Karpas-422 (cell line): ENCODE results near the gene KLRF2. TPM values are rescaled to one million over a fixed set of nuclear protein-coding genes. Genes with fewer than 3 reads are reported as not detected.

ENCODE experiments used
- DNase-seq: peaks from one replicate; pipeline ENCODE4 v3.0.0-alpha.2; 2015
- H2AFZ ChIP-seq: fragments of 200-600 bp; sonication (generic); 2 replicates; pipeline ENCODE4 v1.6.1; 2014; ENCODE audit warnings: antibody characterized with exemption, low read length, mixed read lengths
- H3K27ac ChIP-seq: fragments of 200-600 bp; sonication (generic); 2 replicates; pipeline ENCODE4 v1.5.1; 2014; ENCODE audit warnings: mild to moderate bottlenecking, low read length, moderate library complexity
- H3K27me3 ChIP-seq: fragments of 200-600 bp; sonication (generic); 2 replicates; pipeline ENCODE4 v1.6.1; 2014; ENCODE audit warnings: low read length, mixed read lengths
- H3K36me3 ChIP-seq: fragments of 200-600 bp; sonication (generic); 2 replicates; pipeline ENCODE4 v1.6.1; 2014; ENCODE audit warnings: low read length, mixed read lengths; ENCODE audit not compliant: insufficient read depth
- H3K4me1 ChIP-seq: fragments of 200-600 bp; sonication (generic); 2 replicates; pipeline ENCODE4 v1.6.1; 2014; ENCODE audit warnings: mild to moderate bottlenecking, low read length, mixed read lengths
- H3K4me2 ChIP-seq: fragments of 200-600 bp; sonication (generic); 2 replicates; pipeline ENCODE4 v1.6.1; 2014; ENCODE audit warnings: low read length, low read depth, mild to moderate bottlenecking; ENCODE audit not compliant: poor library complexity, severe bottlenecking
- H3K4me3 ChIP-seq: fragments of 200-600 bp; sonication (generic); 2 replicates; pipeline ENCODE4 v1.5.1; 2014; ENCODE audit warnings: mild to moderate bottlenecking, antibody characterized with exemption, low read length, mixed read lengths
- H3K79me2 ChIP-seq: fragments of 200-600 bp; sonication (generic); 2 replicates; pipeline ENCODE4 v1.6.1; 2014; ENCODE audit warnings: mild to moderate bottlenecking, low read length, mixed read lengths
- H3K9ac ChIP-seq: fragments of 200-600 bp; sonication (generic); 2 replicates; pipeline ENCODE4 v1.6.0; 2014; ENCODE audit warnings: low read length
- H3K9me2 ChIP-seq: fragments of 200-600 bp; sonication (generic), shearing (Covaris generic); replicated peaks from 2 replicates; pipeline ENCODE4 v1.6.0; 2014; ENCODE audit warnings: mild to moderate bottlenecking, low read length, moderate library complexity; ENCODE audit not compliant: insufficient read depth
- H3K9me3 ChIP-seq: fragments of 300-700, 200-600 bp; sonication (generic); 2 replicates; pipeline ENCODE4 v1.6.1; 2014; ENCODE audit warnings: low read length, mixed read lengths
- H4K20me1 ChIP-seq: fragments of 200-600 bp; sonication (generic); 2 replicates; pipeline ENCODE4 v1.6.1; 2014; ENCODE audit warnings: mild to moderate bottlenecking, antibody characterized with exemption, low read length, low read depth; ENCODE audit not compliant: insufficient read depth
- total RNA-seq: library from RNA; depleted of rRNA; stranded (reverse); fragments of >200 nt; shearing (Covaris generic); gene quantifications from 2 replicates; pipeline ENCODE4 v1.2.3, GENCODE V29; 2014; ENCODE audit warnings: low replicate concordance

The KLRF2 gene
- total RNA-seq, 1 experiment from 2014 or later, result not detected

DNA sequence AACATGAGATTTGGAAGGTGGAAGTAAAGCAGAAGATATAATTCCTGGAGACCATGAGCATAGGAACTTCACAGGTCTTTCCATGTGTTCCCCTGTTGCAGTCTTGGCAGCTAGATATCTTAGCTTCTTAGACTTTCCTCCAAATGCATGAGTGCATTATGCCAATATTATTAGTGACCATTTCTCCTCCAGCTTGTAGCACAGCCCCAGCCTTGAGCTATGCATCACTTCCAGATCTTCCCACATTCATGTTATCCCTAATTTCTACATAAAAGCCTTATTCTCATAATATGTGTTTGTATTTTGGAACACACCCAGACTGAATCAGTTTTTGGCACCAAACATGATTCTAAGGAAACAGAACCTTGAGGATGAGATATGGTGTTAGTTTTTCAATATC lies 23.2 kb upstream of the KLRF2 start:
- Histone ChIP-seq H3K4me3 (no peak overlapping the region), H4K20me1 (no peaks in the 10 kb centered on the region), H3K4me2 (no peak overlapping the region), H3K9me2 (no peaks in the 10 kb centered on the region), H3K27ac (no peak overlapping the region), H3K4me1 (no peaks in the 10 kb centered on the region), H3K27me3 (no peaks in the 10 kb centered on the region), H2AFZ (no peak overlapping the region), H3K79me2 (no peaks in the 10 kb centered on the region), H3K9ac (no peak overlapping the region), H3K36me3 (no peaks in the 10 kb centered on the region), H3K9me3 (no peaks in the 10 kb centered on the region)
- DNase-seq, result no peak

DNA sequence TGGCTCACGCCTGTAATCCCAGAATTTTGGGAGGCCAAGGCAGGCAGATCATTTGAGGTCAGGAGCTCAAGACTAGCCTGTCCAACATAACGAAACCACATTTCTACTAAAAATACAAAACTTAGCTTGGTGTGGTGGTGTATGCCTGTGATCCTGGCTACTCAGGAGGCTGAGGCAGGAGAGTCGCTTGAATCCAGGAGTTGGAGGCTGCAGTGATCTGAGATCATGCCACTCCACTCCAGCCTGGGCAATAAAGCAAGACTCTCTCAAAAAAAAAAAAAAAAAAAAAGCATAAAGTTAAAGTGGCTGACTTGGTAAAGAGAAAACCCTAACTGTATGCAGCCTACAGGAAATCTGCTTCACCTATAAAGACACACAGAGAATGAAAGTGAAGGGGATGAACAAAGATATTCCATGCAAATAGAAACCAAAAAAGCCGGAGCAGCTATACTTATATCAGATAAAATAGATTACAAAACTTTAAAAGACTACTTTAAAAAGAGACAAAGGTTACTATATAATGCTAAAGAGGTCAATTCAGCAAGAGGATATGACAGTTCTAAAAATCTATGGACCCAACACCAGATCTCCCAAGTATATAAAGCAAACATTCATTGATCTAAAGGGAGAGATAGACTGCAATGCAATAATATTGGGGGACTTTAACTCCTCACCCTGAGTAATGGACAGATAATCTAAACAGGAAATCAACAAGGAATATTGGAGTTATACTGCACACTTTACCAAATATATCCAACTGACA lies 16.2 kb upstream of the KLRF2 start:
- Histone ChIP-seq H3K9ac (no peak overlapping the region), H3K9me3 (no peaks in the 10 kb centered on the region), H3K36me3 (no peaks in the 10 kb centered on the region), H3K4me3 (no peak overlapping the region), H3K27ac (no peak overlapping the region), H3K4me2 (no peak overlapping the region), H3K27me3 (no peaks in the 10 kb centered on the region), H3K9me2 (no peaks in the 10 kb centered on the region), H4K20me1 (no peaks in the 10 kb centered on the region), H3K4me1 (peaks cover 16% of the 10 kb centered on the region), H3K79me2 (no peaks in the 10 kb centered on the region), H2AFZ (no peak overlapping the region)
- no peak for DNase-seq

GRCh38 chr12:9866860-9867269 lies 14.4 kb upstream of the KLRF2 start:
- no peaks in the 10 kb centered on the region for H3K9me3 ChIP-seq
- no peaks in the 10 kb centered on the region for H3K79me2 ChIP-seq
- no peak overlapping the region for H3K27ac ChIP-seq
- peaks cover 16% of the 10 kb centered on the region for H3K4me1 ChIP-seq
- 0 out of 2 replicates have a peak, but pooled peaks cover 2% of the 10 kb centered on the region for H3K27me3 ChIP-seq
- no peaks in the 10 kb centered on the region for H3K9me2 ChIP-seq
- no peak overlapping the region for H3K9ac ChIP-seq
- H2AFZ ChIP-seq, result no peak overlapping the region
- no peaks in the 10 kb centered on the region for H4K20me1 ChIP-seq
- H3K4me2 ChIP-seq, result no peak overlapping the region
- H3K36me3 ChIP-seq, result no peaks in the 10 kb centered on the region
- H3K4me3 ChIP-seq, result no peak overlapping the region
- DNase-seq, result no peak

- Histone ChIP-seq H2AFZ (no peak overlapping the region), H3K9me2 (no peaks in the 10 kb centered on the region), H3K27me3 (0 out of 2 replicates have a peak, but pooled peaks cover 2% of the 10 kb centered on the region), H3K79me2 (no peaks in the 10 kb centered on the region), H4K20me1 (no peaks in the 10 kb centered on the region), H3K9me3 (no peaks in the 10 kb centered on the region), H3K9ac (no peak overlapping the region), H3K36me3 (no peaks in the 10 kb centered on the region), H3K27ac (no peak overlapping the region), H3K4me1 (peaks cover 16% of the 10 kb centered on the region), H3K4me2 (no peak overlapping the region), H3K4me3 (no peak overlapping the region)
- DNase-seq, result no peak
These were observed 13.8 kb upstream of the KLRF2 start for GRCh38 chr12:9867531-9867930.

DNA sequence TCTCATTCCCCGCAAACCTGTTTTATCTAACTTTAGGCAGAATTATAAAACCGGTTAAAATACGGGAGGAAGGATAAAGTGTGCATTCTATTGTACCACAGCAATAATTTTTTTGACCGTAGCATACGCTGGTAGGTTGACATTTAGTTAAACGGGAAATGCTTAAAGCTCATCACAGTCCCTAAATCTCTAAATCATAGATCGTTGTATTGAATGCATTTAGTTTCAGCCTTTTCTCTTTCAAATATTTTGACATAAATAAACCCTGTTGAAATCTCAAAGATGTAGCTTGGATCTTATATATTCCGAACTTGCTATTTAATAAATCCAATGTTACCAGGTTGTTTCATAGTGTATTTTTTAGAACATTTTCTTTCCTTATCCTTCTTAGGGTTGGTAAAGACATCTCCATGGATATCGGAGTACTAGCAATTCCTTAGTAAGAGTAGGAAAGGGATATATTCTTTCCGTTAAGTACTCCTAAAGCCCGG lies 12.9 kb upstream of the KLRF2 start:
- 0 out of 2 replicates have a peak, but pooled peaks cover 2% of the 10 kb centered on the region for H3K27me3 ChIP-seq
- H3K9ac ChIP-seq, result no peak overlapping the region
- H3K9me2 ChIP-seq, result no peaks in the 10 kb centered on the region
- no peaks in the 10 kb centered on the region for H4K20me1 ChIP-seq
- no peaks in the 10 kb centered on the region for H3K36me3 ChIP-seq
- no peak overlapping the region for H2AFZ ChIP-seq
- H3K9me3 ChIP-seq, result no peaks in the 10 kb centered on the region
- no peak overlapping the region for H3K27ac ChIP-seq
- no peak for DNase-seq
- no peaks in the 10 kb centered on the region for H3K79me2 ChIP-seq
- H3K4me3 ChIP-seq, result no peak overlapping the region
- H3K4me1 ChIP-seq, result peaks cover 16% of the 10 kb centered on the region
- peak overlapping the region; percentile 69 for H3K4me2 ChIP-seq

DNA sequence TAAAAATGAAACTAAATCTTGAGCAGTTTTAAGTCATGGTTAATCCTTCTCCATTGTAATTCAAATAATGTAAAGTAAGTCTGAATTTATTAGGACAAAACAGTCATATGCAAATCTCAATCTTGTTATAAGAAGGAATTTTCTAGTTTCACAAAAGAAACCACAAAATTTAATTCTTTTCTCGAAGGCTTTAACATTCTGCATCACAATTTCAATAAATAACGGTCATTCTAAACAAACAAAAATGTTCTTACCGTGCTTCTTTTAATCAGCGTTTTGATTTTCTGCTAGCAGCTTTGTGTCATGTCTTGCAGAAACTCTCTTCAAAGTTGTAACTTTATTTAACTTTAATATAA lies 12.4 kb upstream of the KLRF2 start:
- H3K9me3 ChIP-seq, result no peaks in the 10 kb centered on the region
- peak overlapping the region; percentile 51; the same call in 1 of the 2 replicates for H3K4me3 ChIP-seq
- H4K20me1 ChIP-seq, result no peaks in the 10 kb centered on the region
- H3K9me2 ChIP-seq, result no peaks in the 10 kb centered on the region
- 0 out of 2 replicates have a peak, but pooled peaks cover 2% of the 10 kb centered on the region for H3K27me3 ChIP-seq
- no peak overlapping the region for H3K27ac ChIP-seq
- H3K4me1 ChIP-seq, result peaks cover 16% of the 10 kb centered on the region
- 0 out of 2 replicates have a peak overlapping the region, but pooled peaks have one; percentile 4 for H2AFZ ChIP-seq
- peak overlapping the region; percentile 69 for H3K4me2 ChIP-seq
- no peaks in the 10 kb centered on the region for H3K79me2 ChIP-seq
- DNase-seq, result no peak
- H3K9ac ChIP-seq, result no peak overlapping the region; the same call in 1 of the 2 replicates
- no peaks in the 10 kb centered on the region for H3K36me3 ChIP-seq

DNA sequence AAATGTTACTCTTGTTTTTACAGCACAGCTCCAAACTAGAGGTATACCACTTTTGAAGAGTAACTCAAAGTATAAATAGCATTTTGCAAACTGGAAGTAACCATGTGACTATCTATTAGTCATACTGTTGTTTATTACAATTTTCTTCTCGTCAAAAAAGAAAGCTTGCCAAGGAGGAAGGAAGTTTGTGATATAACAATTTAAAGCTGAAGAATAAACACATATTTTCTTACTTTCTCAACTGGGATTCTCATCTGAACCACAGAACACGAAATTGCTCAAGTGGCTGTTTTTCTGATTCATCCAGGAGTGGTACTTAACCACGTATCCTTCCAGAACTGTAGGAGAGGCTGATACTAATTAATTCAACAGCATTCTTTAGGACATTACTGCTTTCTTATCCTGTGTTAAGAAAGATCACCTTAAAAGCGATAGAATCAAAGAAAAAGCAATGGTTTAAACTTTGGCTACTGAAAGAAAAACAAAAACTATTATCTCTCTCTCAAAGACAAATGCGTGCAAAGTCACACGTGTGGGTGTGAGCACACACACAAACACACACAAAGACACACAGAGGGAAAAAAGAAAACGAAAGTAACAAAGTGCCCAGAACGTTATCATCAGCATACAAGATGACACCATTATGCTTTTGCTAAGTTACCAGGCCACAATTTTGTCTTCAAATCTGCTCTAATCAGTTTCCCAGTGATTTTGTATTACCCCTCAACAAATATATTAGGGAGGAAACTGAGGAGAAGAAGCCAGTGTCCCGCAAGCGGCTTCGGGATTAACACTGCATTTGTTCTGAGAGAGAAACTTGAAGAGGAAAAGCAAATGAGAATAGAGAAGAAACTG lies 11.8 kb upstream of the KLRF2 start, which contains the start of gene CLEC2B:
Gene CLEC2B, minus strand, starts transcription at position 48 of the 855 bp plus-strand sequence.
- H2AFZ ChIP-seq, result peak within 1 kb of the TSS; percentile 72
- H3K27ac ChIP-seq, result no peak within 1 kb of the TSS
- DNase-seq, result no peak
- peak within 1 kb of the TSS; percentile 51 for H3K4me3 ChIP-seq
- no peaks in the 10 kb centered on the region for H4K20me1 ChIP-seq
- peaks cover 16% of the 10 kb centered on the region for H3K4me1 ChIP-seq
- H3K36me3 ChIP-seq, result no peaks in the 10 kb centered on the region
- peak within 1 kb of the TSS; percentile 69 for H3K4me2 ChIP-seq
- H3K9ac ChIP-seq, result peak within 1 kb of the TSS; percentile 40
- no peaks in the 10 kb centered on the region for H3K9me2 ChIP-seq
- H3K79me2 ChIP-seq, result no peaks in the 10 kb centered on the region
- H3K9me3 ChIP-seq, result no peaks in the 10 kb centered on the region
- H3K27me3 ChIP-seq, result 0 out of 2 replicates have a peak, but pooled peaks cover 2% of the 10 kb centered on the region
